ENCODE data around the gene FSHR.

The FSHR gene

DNA sequence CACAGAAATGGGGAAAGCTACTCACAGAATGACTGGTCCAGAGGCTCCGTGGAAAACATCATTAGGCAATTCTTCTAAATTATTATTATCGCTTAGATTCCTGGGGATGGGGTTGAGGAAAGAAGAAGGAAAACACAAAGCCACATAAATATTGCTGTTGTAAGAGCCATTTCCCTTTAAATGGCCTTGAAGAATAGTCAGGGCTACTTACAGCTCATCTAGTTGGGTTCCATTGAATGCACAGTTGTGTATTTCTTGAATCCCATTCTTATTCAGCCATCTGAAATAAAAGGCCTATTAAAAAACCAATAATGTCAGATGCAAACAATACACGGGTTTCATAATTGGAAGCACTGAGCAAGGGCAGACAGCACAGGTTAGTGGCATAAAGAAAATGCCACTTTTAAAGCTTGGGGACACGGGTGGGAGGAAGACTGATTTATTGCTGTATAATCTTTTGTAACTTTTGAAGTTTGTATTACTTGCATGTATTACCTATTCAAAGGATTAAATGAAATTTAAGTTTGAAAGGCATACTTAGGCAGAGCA lies 171.4 kb downstream of the FSHR start:
- H3K36me3 ChIP-seq (ENCODE audit: control insufficient read depth, insufficient read depth, low read length): no peaks in the 10 kb centered on the region
- no peaks in the 10 kb centered on the region for H3K27me3 ChIP-seq (replicated peaks; ENCODE audit: control insufficient read depth, insufficient read depth, low read length)
- DNase-seq (ENCODE audit: extremely low read depth, insufficient read length): no peak
- H3K4me3 ChIP-seq (replicated peaks; ENCODE audit: low read depth, low read length): no peak overlapping the region
- TF ChIP-seq, protein P1, sequence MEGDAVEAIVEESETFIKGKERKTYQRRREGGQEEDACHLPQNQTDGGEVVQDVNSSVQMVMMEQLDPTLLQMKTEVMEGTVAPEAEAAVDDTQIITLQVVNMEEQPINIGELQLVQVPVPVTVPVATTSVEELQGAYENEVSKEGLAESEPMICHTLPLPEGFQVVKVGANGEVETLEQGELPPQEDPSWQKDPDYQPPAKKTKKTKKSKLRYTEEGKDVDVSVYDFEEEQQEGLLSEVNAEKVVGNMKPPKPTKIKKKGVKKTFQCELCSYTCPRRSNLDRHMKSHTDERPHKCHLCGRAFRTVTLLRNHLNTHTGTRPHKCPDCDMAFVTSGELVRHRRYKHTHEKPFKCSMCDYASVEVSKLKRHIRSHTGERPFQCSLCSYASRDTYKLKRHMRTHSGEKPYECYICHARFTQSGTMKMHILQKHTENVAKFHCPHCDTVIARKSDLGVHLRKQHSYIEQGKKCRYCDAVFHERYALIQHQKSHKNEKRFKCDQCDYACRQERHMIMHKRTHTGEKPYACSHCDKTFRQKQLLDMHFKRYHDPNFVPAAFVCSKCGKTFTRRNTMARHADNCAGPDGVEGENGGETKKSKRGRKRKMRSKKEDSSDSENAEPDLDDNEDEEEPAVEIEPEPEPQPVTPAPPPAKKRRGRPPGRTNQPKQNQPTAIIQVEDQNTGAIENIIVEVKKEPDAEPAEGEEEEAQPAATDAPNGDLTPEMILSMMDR (IDR thresholded peaks at IDR 0.05; ENCODE audit: insufficient read depth, low read length, poor library complexity, severe bottlenecking): no peak

DNA sequence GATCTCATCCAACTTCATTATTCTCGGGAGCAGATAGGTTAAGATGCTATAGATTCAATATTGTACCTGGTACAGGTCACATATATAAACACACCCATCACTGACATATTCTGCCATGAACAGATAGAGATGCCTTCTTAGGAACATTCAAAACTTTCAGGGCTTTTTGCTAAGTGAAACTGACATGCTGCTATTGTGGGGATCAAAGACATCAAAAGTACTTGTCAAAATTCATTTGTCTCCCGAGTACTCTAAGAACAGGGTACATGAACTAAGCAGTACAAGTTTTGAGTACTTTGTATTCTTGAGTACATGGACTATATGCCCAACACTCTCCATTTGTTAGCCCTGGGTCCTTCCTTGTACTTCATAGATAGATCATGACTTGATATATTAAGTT lies 173.5 kb downstream of the FSHR start:
- Histone ChIP-seq H3K4me3 (replicated peaks; ENCODE audit: low read depth, low read length) (no peak overlapping the region), H3K36me3 (ENCODE audit: control insufficient read depth, insufficient read depth, low read length) (no peaks in the 10 kb centered on the region), H3K27me3 (replicated peaks; ENCODE audit: control insufficient read depth, insufficient read depth, low read length) (no peaks in the 10 kb centered on the region)
- TF ChIP-seq, protein P1 (IDR thresholded peaks at IDR 0.05; ENCODE audit: insufficient read depth, low read length, poor library complexity, severe bottlenecking): no peak
- DNase-seq (ENCODE audit: extremely low read depth, insufficient read length): no peak

DNA sequence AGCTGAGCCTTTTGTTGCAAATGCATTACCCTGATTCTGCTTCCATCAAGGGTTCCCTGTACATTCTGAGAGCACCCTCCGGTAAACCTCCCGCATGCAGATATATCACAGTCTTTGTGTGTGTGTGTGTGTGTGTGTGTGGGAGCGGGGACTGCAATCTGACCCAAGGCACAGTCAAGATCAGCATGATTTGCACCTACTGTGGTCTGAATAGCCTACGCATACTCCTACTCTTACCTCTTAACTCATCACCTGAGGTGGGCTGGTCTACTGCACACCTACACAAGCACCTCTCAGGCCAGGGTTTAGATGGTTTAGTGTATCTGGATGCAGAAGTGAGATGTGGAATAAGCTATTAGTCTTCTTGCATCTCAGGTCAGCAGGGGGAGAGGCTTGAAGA lies 174.6 kb downstream of the FSHR start:
- no peak overlapping the region for H3K4me3 ChIP-seq (replicated peaks; ENCODE audit: low read depth, low read length)
- no peaks in the 10 kb centered on the region for H3K36me3 ChIP-seq (ENCODE audit: control insufficient read depth, insufficient read depth, low read length)
- H3K27me3 ChIP-seq (replicated peaks; ENCODE audit: control insufficient read depth, insufficient read depth, low read length): no peaks in the 10 kb centered on the region
- TF ChIP-seq, protein P1 (IDR thresholded peaks at IDR 0.05; ENCODE audit: insufficient read depth, low read length, poor library complexity, severe bottlenecking): no peak
- DNase-seq (ENCODE audit: extremely low read depth, insufficient read length): no peak

DNA sequence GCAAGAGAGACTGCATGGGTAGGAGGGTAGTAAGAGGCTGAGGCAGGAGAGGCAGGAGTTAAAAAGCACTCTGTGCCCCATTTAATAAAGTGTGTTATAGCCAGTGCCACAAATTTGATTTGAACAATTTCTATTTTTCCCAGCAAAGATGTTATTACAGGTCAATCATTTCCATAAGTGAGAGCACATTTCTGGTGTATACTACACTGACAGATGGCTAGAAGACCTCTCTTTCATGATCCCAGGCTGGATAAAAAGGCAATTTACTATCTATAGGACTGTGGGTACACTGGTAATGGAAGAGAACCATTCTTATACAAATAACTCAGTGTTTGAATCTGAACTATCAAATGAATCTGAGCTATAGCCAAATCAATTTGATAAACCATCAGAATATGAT lies 176.2 kb downstream of the FSHR start:
- no peak overlapping the region for H3K4me3 ChIP-seq (replicated peaks; ENCODE audit: low read depth, low read length)
- DNase-seq (ENCODE audit: extremely low read depth, insufficient read length): no peak
- no peaks in the 10 kb centered on the region for H3K27me3 ChIP-seq (replicated peaks; ENCODE audit: control insufficient read depth, insufficient read depth, low read length)
- no peaks in the 10 kb centered on the region for H3K36me3 ChIP-seq (ENCODE audit: control insufficient read depth, insufficient read depth, low read length)
- TF ChIP-seq, protein P1 (IDR thresholded peaks at IDR 0.05; ENCODE audit: insufficient read depth, low read length, poor library complexity, severe bottlenecking): no peak

DNA sequence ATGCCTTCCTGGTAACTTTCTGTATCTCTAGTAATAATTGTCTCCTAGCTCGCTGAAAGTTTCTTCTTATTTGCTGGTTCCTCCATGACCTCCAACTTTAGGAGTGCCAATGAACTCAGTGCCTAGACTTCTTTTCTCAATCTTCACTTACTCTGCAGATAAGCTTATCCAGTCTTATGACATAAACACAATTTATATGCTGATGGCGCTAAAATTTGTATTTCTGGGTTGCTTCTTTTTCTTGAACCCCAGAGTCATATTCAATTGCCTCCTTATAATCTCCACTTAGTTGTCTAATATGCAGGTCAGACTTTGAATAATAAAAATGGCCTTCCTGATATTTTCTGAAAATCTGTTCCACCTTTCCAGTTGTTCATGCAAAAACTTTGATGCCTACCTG lies 182.5 kb downstream of the FSHR start:
- Histone ChIP-seq H3K4me3 (replicated peaks; ENCODE audit: low read depth, low read length) (no peak overlapping the region), H3K27me3 (replicated peaks; ENCODE audit: control insufficient read depth, insufficient read depth, low read length) (no peaks in the 10 kb centered on the region), H3K36me3 (ENCODE audit: control insufficient read depth, insufficient read depth, low read length) (no peaks in the 10 kb centered on the region)
- TF ChIP-seq, protein P1 (IDR thresholded peaks at IDR 0.05; ENCODE audit: insufficient read depth, low read length, poor library complexity, severe bottlenecking): no peak
- no peak for DNase-seq (ENCODE audit: extremely low read depth, insufficient read length)

DNA sequence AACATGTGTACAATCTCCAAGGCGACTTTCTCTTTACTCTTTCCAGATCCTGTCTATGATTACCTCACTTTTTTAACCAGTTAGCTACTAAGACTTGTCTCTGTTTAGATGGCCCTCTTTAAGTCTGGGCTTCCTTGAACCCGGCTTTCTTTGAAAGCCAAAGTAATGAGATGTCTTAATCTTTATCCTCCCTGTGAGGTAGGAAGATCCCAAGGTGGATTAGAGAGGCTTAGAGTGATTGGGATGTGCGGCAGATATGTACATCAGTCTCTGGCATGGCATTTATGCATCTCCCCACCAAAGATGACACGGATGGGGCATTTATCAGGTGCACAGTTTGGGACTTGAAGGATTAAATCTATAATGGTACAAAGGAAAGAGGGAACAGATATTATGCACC lies 186.3 kb downstream of the FSHR start:
- Histone ChIP-seq H3K4me3 (replicated peaks; ENCODE audit: low read depth, low read length) (no peak overlapping the region), H3K27me3 (replicated peaks; ENCODE audit: control insufficient read depth, insufficient read depth, low read length) (no peaks in the 10 kb centered on the region), H3K36me3 (ENCODE audit: control insufficient read depth, insufficient read depth, low read length) (no peaks in the 10 kb centered on the region)
- DNase-seq (ENCODE audit: extremely low read depth, insufficient read length): no peak
- TF ChIP-seq, protein P1 (IDR thresholded peaks at IDR 0.05; ENCODE audit: insufficient read depth, low read length, poor library complexity, severe bottlenecking): no peak
